Activated CD4-positive, alpha-beta T cell treated with anti-CD3 and anti-CD28 coated beads, Interleukin-10, Interleukin-2, amounts not matched to agents 100 ng/mL and 50 ng/mL, durations not matched to agents 16 hours and 8 hours (primary cell): ENCODE data around the gene RTN4RL1.

Experiments used
- DNase-seq: peaks from one replicate; pipeline ENCODE4 v3.0.0-alpha.2; 2020

The RTN4RL1 gene

GRCh38 chr17:1943436-1943831 lies 81.7 kb downstream of the RTN4RL1 start:
- no peak for DNase-seq

- DNase-seq: no peak
Observed at GRCh38 chr17:1942666-1943435, 82.3 kb downstream of the RTN4RL1 start.

GRCh38 chr17:1942066-1942365 lies 83.1 kb downstream of the RTN4RL1 start:
- no peak for DNase-seq

GRCh38 chr17:1941272-1942065 lies 83.7 kb downstream of the RTN4RL1 start:
- DNase-seq: no peak

- DNase-seq: no peak
Observed at GRCh38 chr17:1940810-1941185, 84.3 kb downstream of the RTN4RL1 start.

- DNase-seq: no peak
Observed at GRCh38 chr17:1939981-1940809, 84.9 kb downstream of the RTN4RL1 start.

- DNase-seq: no peak
Observed at GRCh38 chr17:1937461-1937860, 87.7 kb downstream of the RTN4RL1 start.

GRCh38 chr17:1936766-1937165 lies 88.4 kb downstream of the RTN4RL1 start:
- no peak for DNase-seq

- no peak for DNase-seq
Observed at GRCh38 chr17:1934901-1935300, 90.2 kb downstream of the RTN4RL1 start.

GRCh38 chr17:1933875-1934715 lies 91.0 kb downstream of the RTN4RL1 start:
- DNase-seq: no peak

- DNase-seq: no peak
Observed at GRCh38 chr17:1931844-1932579, 93.1 kb downstream of the RTN4RL1 start.

GRCh38 chr17:1930337-1930645 lies 94.8 kb downstream of the RTN4RL1 start:
- DNase-seq: no peak

- DNase-seq: no peak
Observed at GRCh38 chr17:1928976-1929375, 96.2 kb downstream of the RTN4RL1 start.

- no peak for DNase-seq
Observed at GRCh38 chr17:1920948-1921351, 104.2 kb downstream of the RTN4RL1 start.

GRCh38 chr17:1919201-1919600 lies 105.9 kb downstream of the RTN4RL1 start:
- DNase-seq: no peak

GRCh38 chr17:1918346-1919162 lies 106.6 kb downstream of the RTN4RL1 start:
- DNase-seq: no peak

- no peak for DNase-seq
Observed at GRCh38 chr17:1916963-1917715, 108.0 kb downstream of the RTN4RL1 start.

GRCh38 chr17:1916316-1916715 lies 108.8 kb downstream of the RTN4RL1 start:
- DNase-seq: no peak

- no peak for DNase-seq
Observed at GRCh38 chr17:1915889-1916288, 109.2 kb downstream of the RTN4RL1 start.

GRCh38 chr17:1914661-1915083 lies 110.5 kb downstream of the RTN4RL1 start:
- DNase-seq: no peak
